K562 (cell line): Measurements from ENCODE around the gene BID. TPM values are rescaled to one million over a fixed set of nuclear protein-coding genes. Genes with fewer than 3 reads are reported as not detected.

Source experiments
- ATAC-seq: fragments of 200-7000 bp; cut with Tn5 transposase; 3 replicates; pipeline ENCODE4 v1.9.1; 2020; ENCODE audit warnings: moderate library complexity
- BruUV-seq: library from RNA; stranded (reverse); fragments of 400-500 nt; replicated peaks from 2 replicates; lab custom pipeline; 2021; lab: Mats Ljungman, UMichigan
- CTCF ChIA-PET: fragments of 300-600 bp; formaldehyde crosslinking; extraction: SDS; loops from one replicate; lab custom pipeline; 2021; ENCODE audit warnings: low intra/inter-chr PET ratio; lab: Yijun Ruan, JAX
- POLR2A ChIA-PET: fragments of 300-600, 350-650 bp; sonication (Branson Sonifier 250); formaldehyde crosslinking; extraction: SDS; loops from one replicate; lab custom pipeline; 2021; ENCODE audit warnings: antibody characterized with exemption, inconsistent platforms; lab: Yijun Ruan, JAX
- DNase-seq, 4 experiments: peaks; one replicate each; pipeline versions ENCODE4 v3.0.0 to v3.0.0-alpha.2; 2011 to 2018; ENCODE audit warnings: low spot score in 3 of 4, mixed read lengths in 3 of 4; ENCODE audit errors: extremely low read depth in 1 of 4
- FAIRE-seq: peaks from 2 replicates; lab custom pipeline; 2011; peaks lifted over from hg19 to GRCh38; lab: Jason Lieb, UNC
- H2AFZ ChIP-seq: 2 replicates; pipeline ENCODE4 v1.6.0; 2011; ENCODE audit warnings: low read depth, low read length, control low read depth, inconsistent platforms
- H3K27ac ChIP-seq: fragments of 200-600 bp; 3 replicates; pipeline ENCODE4 v1.8.0; 2011; ENCODE audit warnings: low read depth, mild to moderate bottlenecking, control low read depth, inconsistent platforms, low read length, moderate library complexity, mixed read lengths; ENCODE audit errors: extremely low read depth
- H3K27me3 ChIP-seq, 2 experiments: fragments of 300-600 bp in 1 of 2; 2 replicates in 1 of 2; 3 replicates in 1 of 2; pipeline versions ENCODE4 v1.6.0 to v1.8.0; 2011; ENCODE audit warnings: inconsistent platforms in 2 of 2, low read length in 2 of 2, mild to moderate bottlenecking in 1 of 2, mixed read lengths in 1 of 2, moderate library complexity in 1 of 2; ENCODE audit not compliant: control insufficient read depth in 2 of 2, insufficient read depth in 2 of 2
- H3K36me3 ChIP-seq: fragments of 300-600 bp; 3 replicates; pipeline ENCODE4 v1.8.0; 2011; ENCODE audit warnings: mild to moderate bottlenecking, low read length, inconsistent platforms; ENCODE audit not compliant: control insufficient read depth, insufficient read depth
- H3K4me1 ChIP-seq, 2 experiments: fragments of 200-600 bp in 1 of 2; replicated peaks in 1 of 2; 2 replicates in 1 of 2; 3 replicates in 1 of 2; pipeline versions ENCODE4 v1.5.1 to v1.8.0; 2011; ENCODE audit warnings: inconsistent platforms in 2 of 2, low read length in 2 of 2, mild to moderate bottlenecking in 1 of 2, mixed read lengths in 1 of 2, moderate library complexity in 1 of 2; ENCODE audit not compliant: control insufficient read depth in 2 of 2, insufficient read depth in 2 of 2
- H3K4me2 ChIP-seq: 2 replicates; pipeline ENCODE4 v1.6.1; 2011; ENCODE audit warnings: low read length, control low read depth, inconsistent platforms, mixed read lengths; ENCODE audit not compliant: insufficient read depth
- H3K4me3 ChIP-seq: fragments of 200-600 bp; sonication (generic), shearing (Covaris generic); 2 replicates; pipeline ENCODE4 v1.5.1; 2016; ENCODE audit warnings: control low read depth, inconsistent platforms
- H3K79me2 ChIP-seq: fragments of 200-600 bp; 3 replicates; pipeline ENCODE4 v1.8.0; 2011; ENCODE audit warnings: low read length, inconsistent platforms; ENCODE audit not compliant: control insufficient read depth, insufficient read depth
- H3K9ac ChIP-seq, 2 experiments: 2 replicates each; pipeline versions ENCODE4 v1.6.0 to v1.6.1; 2011; ENCODE audit warnings: low read depth in 2 of 2, low read length in 2 of 2, control low read depth in 1 of 2, inconsistent platforms in 1 of 2, mild to moderate bottlenecking in 1 of 2, mixed read lengths in 1 of 2; ENCODE audit not compliant: insufficient read depth in 1 of 2
- H3K9me1 ChIP-seq: one replicate; pipeline ENCODE4 v1.6.0; 2011; ENCODE audit warnings: inconsistent platforms, mild to moderate bottlenecking, low read length, moderate library complexity; ENCODE audit not compliant: control insufficient read depth, insufficient read depth
- H3K9me3 ChIP-seq: replicated peaks from 2 replicates; pipeline ENCODE4 v1.5.1; 2011; ENCODE audit warnings: low read depth, low read length, inconsistent platforms; ENCODE audit not compliant: control insufficient read depth, insufficient read depth
- H4K20me1 ChIP-seq: replicated peaks from 2 replicates; pipeline ENCODE4 v1.6.1; 2011; ENCODE audit warnings: low read length, inconsistent platforms, mixed read lengths; ENCODE audit not compliant: control insufficient read depth, insufficient read depth
- FOS ChIP-seq: IDR thresholded peaks from 3 replicates; pipeline ENCODE4 v1.6.1; 2011; ENCODE audit not compliant: insufficient read length; ENCODE audit errors: extremely low read depth
- MGA ChIP-seq: fragments of 450-650 bp; IDR thresholded peaks from 2 replicates; pipeline ENCODE4 v1.6.1; 2016; ENCODE audit warnings: mild to moderate bottlenecking, moderate library complexity
- NELFE ChIP-seq: IDR thresholded peaks from 2 replicates; pipeline ENCODE4 v1.6.1; 2011; ENCODE audit warnings: mild to moderate bottlenecking; ENCODE audit not compliant: insufficient read depth, insufficient read length
- U2AF1 ChIP-seq: fragments of 200-400 bp; formaldehyde crosslinking; optimal IDR thresholded peaks from 2 replicates; pipeline ENCODE3; 2017; ENCODE audit warnings: mild to moderate bottlenecking, low read depth, low read length, moderate library complexity
- ZBTB11 ChIP-seq, 3 experiments: fragments of 200-800 bp in 1 of 3; fragments of 250-450 bp in 1 of 3; fragments of 450-650 bp in 1 of 3; sonication (Bioruptor Pico) in 1 of 3; sonication (Bioruptor generic) in 1 of 3; formaldehyde crosslinking in 1 of 3; IDR thresholded peaks; 2 replicates each; pipeline versions ENCODE4 v1.6.1 to v1.8.0; 2016 to 2022; ENCODE audit warnings: mild to moderate bottlenecking in 2 of 3, missing genetic modification characterization in 2 of 3, missing compliant biosample characterization in 1 of 3, moderate library complexity in 1 of 3
- WGBS: fragments of 100-300 bp; shearing (Covaris generic); methylation state at CpG from one replicate; pipeline ENCODE4 v1.1.6; 2016; ENCODE audit warnings: low coverage, mixed read lengths; ENCODE audit not compliant: insufficient coverage; ENCODE audit errors: missing lambda C conversion rate; 5-methylcytosine and 5-hydroxymethylcytosine counted together
- in situ Hi-C: fragments of 300-500 bp; cut with MboI; formaldehyde crosslinking; loops from 4 replicates; pipeline ENCODE4 v1.15.0; 2018; ENCODE audit warnings: inconsistent platforms, mixed read lengths
- intact Hi-C: fragments of 100-400 bp; cut with micrococcal nuclease; formaldehyde crosslinking; loops from 2 replicates; pipeline ENCODE4 v1.14.2; 2022
- polyA plus RNA-seq, 8 experiments: library from polyadenylated mRNA; depleted of rRNA in 4 of 8; stranded (reverse) in 5 of 8; unstranded in 3 of 8; fragments of >200 nt; fragmentation: Nextera tagmentation in 2 of 8; fragmentation: Illumina TruSeq in 1 of 8; extraction: Ambion mirVana in 2 of 8; extraction: Trizol in 1 of 8; gene quantifications; 2 replicates each; pipeline versions ENCODE4 v1.2.1 to v1.2.3, GENCODE V29; 2011 to 2014; ENCODE audit warnings: inconsistent platforms in 1 of 8, missing spikeins in 1 of 8
- total RNA-seq, 7 experiments: library from RNA; depleted of rRNA in 6 of 7; stranded (reverse); fragments of >200 nt in 6 of 7; fragmentation: Illumina TruSeq in 2 of 7; extraction: Trizol in 2 of 7; gene quantifications; 2 replicates each; pipeline versions ENCODE4 v1.2.1 to v1.2.3, GENCODE V29; 2011 to 2021; ENCODE audit warnings: low replicate concordance in 1 of 7

BID gene
- total and polyA plus RNA-seq, 9 of the 15 experiments (the other 6 are each of a cell fraction or from before 2014, with no cell fraction given), result 5.2 to 209 (median 63.7) TPM

- TF ChIP-seq U2AF1 (no peak), ZBTB11 (CRISPR knock-in tag; IDR thresholded peaks at IDR 0.05) (no peak)
Observed at GRCh38 chr22:17692841-17693240, 81.4 kb downstream of the BID start (continued).

GRCh38 chr22:17684245-17684644 lies 90.0 kb downstream of the BID start:
- POLR2A ChIA-PET, result no interaction called here
- Histone ChIP-seq H3K36me3 (peaks cover 35% of the 10 kb centered on the region), H3K27me3 (no peaks in the 10 kb centered on the region), H4K20me1 (no peaks in the 10 kb centered on the region), H3K9me1 (no peaks in the 10 kb centered on the region), H3K4me1 (no peaks in the 10 kb centered on the region; a peak in 1 of 5 replicates), H3K27ac (no peak overlapping the region), H3K9me3 (no peaks in the 10 kb centered on the region), H3K9ac (no peak overlapping the region), H3K4me2 (no peak overlapping the region), H3K79me2 (peaks cover 9% of the 10 kb centered on the region; the same call in 1 of the 3 replicates), H3K4me3 (no peak overlapping the region), H2AFZ (no peak overlapping the region)
- BruUV-seq, result no TSS peak
- FAIRE-seq (no peak), ATAC-seq (no peak), DNase-seq (no peak)
- CTCF ChIA-PET, result no interaction called here
- intact Hi-C loops (no loop called here), in situ Hi-C loops (no loop called here)
- WGBS, result 91% methylated on average over 3 of the region's 3 CpGs
- TF ChIP-seq FOS (no peak), NELFE (no peak), MGA (no peak)
